Fibroblast of mammary gland (primary cell): ENCODE results near the gene ADH1A.
A peak's percentile ranks its signal among the peaks of the same experiment; 100 is the strongest.

Source experiments
- DNase-seq: peaks from one replicate; pipeline ENCODE4 v3.0.0-alpha.2; 2010; ENCODE audit warnings: low read depth
- H3K4me3 ChIP-seq: 2 replicates; pipeline ENCODE4 v1.5.1; 2011; ENCODE audit warnings: low read depth, mild to moderate bottlenecking, low read length, moderate library complexity; ENCODE audit not compliant: control insufficient read depth
- TF ChIP-seq, protein P1 (sequence below): conservative IDR thresholded peaks from 2 replicates; pipeline ENCODE4 v1.5.1; 2011; ENCODE audit warnings: low read depth, low read length, inconsistent platforms; ENCODE audit not compliant: control insufficient read depth, insufficient read depth

The ADH1A gene

DNA sequence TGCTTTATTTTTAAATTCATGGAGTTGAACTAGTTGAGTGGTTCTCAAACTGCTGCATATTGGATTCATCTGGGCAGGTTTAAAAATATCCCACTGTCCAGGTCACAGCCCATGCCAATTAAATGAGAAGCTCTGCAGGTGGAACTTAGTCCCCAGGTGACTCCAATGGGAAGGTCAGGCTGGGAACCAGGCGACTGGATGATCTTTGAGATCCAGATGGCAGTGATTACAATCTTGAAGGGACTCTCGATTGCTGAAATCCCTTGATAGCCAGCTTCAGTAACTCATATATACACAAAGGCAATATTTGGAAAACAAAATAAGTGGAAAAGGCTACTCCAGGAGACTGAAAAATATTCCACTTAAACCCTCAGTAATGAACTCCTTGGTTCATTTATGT is 8.1 kb downstream of the ADH1A start:
- no peak overlapping the region for H3K4me3 ChIP-seq
- no peak for DNase-seq
- TF ChIP-seq, protein P1, sequence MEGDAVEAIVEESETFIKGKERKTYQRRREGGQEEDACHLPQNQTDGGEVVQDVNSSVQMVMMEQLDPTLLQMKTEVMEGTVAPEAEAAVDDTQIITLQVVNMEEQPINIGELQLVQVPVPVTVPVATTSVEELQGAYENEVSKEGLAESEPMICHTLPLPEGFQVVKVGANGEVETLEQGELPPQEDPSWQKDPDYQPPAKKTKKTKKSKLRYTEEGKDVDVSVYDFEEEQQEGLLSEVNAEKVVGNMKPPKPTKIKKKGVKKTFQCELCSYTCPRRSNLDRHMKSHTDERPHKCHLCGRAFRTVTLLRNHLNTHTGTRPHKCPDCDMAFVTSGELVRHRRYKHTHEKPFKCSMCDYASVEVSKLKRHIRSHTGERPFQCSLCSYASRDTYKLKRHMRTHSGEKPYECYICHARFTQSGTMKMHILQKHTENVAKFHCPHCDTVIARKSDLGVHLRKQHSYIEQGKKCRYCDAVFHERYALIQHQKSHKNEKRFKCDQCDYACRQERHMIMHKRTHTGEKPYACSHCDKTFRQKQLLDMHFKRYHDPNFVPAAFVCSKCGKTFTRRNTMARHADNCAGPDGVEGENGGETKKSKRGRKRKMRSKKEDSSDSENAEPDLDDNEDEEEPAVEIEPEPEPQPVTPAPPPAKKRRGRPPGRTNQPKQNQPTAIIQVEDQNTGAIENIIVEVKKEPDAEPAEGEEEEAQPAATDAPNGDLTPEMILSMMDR, result no peak

DNA sequence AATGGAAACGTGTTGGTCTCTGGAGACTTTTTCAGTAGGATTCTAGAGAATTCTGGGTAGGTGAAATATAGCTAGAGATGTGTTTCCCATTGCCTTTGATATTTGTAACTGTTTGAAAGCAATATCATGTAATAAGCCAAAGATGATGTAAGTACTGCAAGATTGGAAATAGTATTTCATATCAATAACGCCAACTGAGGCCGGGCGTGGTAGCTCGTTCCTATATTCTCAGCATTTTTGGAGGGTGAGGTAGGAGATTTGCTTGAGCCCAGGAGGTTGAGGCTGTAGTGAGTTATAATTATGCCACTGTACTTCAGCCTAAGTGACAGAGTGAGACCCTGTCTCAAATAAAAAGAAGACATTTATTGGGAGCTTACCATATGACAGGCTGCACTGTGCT is 9.5 kb downstream of the ADH1A start:
- H3K4me3 ChIP-seq, result no peak overlapping the region
- TF ChIP-seq, protein P1, result no peak
- no peak for DNase-seq

DNA sequence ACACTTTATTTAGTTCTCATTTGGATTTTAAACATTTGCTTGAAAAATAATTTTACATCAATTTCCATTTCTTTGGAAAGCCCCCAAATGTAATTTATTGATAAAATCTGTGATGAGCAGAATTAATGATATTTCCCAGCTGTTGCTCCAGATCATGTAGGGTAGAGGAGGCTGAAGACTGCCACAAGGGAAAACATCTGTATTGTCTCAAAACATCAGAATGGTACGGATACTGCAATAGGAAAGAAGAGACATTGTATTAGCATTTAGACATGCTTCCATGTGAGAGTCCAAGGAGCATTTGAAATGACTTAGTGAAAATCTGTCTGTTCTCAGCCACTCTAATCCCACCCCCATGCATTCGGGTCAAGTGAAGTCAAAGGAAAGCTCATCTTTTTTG is 14.4 kb downstream of the ADH1A start:
- TF ChIP-seq, protein P1, result no peak
- DNase-seq, result no peak
- no peak overlapping the region for H3K4me3 ChIP-seq

DNA sequence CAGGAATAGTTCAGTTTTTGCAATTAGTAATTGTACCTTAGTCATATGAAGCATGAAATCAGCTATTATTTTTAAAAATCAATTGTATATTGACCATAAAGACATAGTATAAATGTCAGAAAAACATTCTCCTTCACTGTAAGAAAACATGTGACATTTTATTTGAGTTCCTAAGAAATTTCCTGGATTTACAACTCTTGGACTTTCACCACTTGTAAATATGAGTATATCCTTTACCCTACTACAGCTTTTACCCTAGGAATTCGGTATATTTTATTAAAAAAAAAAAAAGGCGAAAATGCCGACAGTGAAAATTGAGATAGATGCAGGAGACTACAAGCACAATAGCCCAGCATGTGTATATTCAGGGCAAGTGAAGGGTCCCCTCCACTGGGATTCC is 14.9 kb downstream of the ADH1A start:
- TF ChIP-seq, protein P1, result no peak
- DNase-seq, result no peak
- H3K4me3 ChIP-seq, result no peak overlapping the region

DNA sequence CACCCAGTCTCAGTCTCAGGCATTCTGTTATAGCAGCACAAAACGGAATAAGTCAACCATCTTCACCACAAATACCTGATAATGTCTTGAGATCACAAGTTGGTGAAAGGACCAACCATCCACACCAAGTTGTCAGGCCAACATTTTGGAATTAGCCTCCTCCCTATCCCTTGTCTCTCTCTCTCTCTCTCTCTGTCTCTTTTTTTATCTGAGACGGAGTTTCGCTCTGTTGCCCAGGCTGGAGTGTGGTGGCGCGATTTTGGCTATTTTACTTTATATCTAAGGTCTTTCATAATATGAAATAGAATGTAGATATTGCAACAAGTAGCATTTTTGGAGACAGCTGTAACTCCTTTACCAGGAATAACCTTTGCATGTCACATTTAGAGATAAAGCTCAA is 15.7 kb downstream of the ADH1A start:
- DNase-seq, result no peak
- TF ChIP-seq, protein P1, result no peak
- no peak overlapping the region for H3K4me3 ChIP-seq

DNA sequence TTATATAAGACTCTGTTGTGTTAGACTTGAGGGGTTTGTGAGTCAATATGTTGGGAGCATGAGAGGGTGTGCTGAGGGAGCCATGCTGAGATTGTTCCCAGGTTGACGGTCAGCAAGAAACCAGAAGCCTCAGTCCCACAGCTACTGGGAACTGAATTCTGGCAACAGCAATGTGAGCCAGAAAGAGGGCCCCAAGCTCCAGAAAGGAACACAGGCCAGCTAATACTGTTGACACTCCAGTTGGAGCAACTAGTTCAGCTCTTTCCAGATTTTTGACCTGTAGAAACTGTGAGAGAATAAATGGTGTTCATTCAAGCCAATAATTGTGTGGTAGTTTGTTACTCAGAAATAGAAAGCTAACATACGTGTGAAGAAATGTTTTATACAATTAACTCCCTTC is 17.1 kb downstream of the ADH1A start:
- TF ChIP-seq, protein P1, result no peak
- no peak overlapping the region for H3K4me3 ChIP-seq
- no peak for DNase-seq

DNA sequence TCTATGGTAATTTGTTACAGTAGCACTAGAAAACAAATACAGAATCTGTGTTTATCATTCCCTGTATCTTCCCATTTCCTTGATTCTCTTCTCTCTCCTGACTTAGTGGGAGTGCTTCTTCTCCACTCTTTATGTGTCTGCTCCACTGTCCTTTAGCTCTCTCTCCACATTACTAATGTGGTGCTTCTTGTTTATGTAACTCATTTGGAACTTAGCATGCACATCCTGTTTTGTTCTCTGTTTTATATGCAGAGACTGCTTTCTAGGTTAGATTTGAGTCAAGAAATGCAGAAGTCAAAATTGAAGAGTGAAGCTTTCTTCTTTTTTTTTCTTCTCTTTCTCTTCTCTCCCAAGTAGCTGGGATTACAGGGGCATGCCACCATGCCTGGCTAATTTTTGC is 25.9 kb downstream of the ADH1A start:
- TF ChIP-seq, protein P1, result no peak
- DNase-seq, result peak; percentile 2
- no peak overlapping the region for H3K4me3 ChIP-seq
